Right renal pelvis (tissue), 4 donors: ENCODE measurements around the gene TACC3. TPM values are rescaled to one million over a fixed set of nuclear protein-coding genes. Genes with fewer than 3 reads are reported as not detected.

Source experiments
- DNase-seq, 4 donors: peaks; one replicate each; pipeline ENCODE4 v3.0.0-alpha.2; 2013; ENCODE audit warnings: low read depth in 4 of 4, low spot score in 3 of 4, missing footprints in 1 of 4
- polyA plus RNA-seq, 4 donors: library from polyadenylated mRNA; unstranded; fragments of 120-200 nt; gene quantifications; one replicate each; pipeline ENCODE4 v1.2.1, GENCODE V29; 2013; ENCODE audit not compliant: insufficient read length in 4 of 4

TACC3 gene
- polyA plus RNA-seq, 4 donors: 37.1 to 45.6 (median 41.3) TPM

GRCh38 chr4:1743975-1744374 is 22.7 kb downstream of the TACC3 start:
- DNase-seq: no peak

DNA sequence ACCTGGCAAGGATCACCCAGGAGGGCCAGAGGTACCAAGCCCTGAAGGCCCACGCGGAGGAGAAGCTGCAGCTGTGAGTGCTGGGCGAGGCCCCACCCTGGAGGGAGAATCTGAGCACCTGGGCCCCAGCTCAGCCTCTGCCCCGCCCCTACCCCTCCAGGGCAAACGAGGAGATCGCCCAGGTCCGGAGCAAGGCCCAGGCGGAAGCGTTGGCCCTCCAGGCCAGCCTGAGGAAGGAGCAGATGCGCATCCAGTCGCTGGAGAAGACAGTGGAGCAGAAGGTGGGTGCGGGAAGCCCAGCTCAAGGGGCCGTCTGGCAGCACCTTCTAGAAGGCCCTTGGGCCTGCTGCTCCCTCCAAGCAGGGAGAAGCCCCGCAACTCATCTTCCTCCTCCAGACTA is 23.2 kb downstream of the TACC3 start:
- DNase-seq: no peak

- DNase-seq: no peak
Measured at GRCh38 chr4:1745165-1745564, 23.8 kb downstream of the TACC3 start.

- DNase-seq: no peak
Measured at GRCh38 chr4:1745697-1746096, 24.4 kb downstream of the TACC3 start.

DNA sequence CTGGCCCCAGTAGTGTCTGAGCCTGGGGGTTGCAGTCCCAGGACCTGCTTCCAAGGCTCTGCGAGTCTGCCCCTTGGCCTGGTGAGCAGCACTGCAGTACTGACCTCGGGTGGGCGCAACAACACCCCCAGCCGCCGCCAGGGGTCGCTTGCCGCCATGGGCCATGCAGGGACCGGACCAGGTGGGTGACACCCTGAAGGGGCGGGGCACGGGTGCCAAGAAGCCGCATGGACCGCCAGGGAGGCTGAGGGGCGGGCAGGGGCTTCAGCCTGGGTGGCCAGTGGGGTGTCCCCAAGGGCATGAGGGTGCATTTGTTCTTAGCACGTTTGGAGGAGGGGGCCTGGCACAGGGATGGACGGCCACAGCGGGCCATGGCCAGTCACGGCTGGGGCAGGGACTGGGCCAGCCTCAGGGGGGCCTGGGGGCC is 25.0 kb downstream of the TACC3 start:
- DNase-seq: no peak

GRCh38 chr4:1746919-1747602 is 25.7 kb downstream of the TACC3 start:
- no peak for DNase-seq

DNA sequence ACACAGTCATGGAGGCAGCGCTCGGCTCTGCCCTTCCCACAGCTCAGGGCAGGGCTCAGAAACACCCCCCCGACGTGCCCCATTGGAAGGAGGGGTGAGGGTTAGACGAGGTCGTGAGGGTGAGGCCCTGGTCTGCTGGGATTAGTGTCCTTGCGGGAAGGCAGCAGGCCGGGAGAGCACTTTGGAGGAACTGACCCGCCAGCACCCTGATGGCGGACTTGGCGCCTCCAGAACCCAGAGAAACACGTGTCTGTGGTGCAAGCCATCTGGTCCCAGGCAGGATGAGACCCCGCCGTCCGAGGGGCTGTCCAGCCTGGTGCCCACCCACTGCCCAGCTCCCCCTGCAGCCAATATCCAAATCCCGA is 26.3 kb downstream of the TACC3 start:
- DNase-seq: no peak

DNA sequence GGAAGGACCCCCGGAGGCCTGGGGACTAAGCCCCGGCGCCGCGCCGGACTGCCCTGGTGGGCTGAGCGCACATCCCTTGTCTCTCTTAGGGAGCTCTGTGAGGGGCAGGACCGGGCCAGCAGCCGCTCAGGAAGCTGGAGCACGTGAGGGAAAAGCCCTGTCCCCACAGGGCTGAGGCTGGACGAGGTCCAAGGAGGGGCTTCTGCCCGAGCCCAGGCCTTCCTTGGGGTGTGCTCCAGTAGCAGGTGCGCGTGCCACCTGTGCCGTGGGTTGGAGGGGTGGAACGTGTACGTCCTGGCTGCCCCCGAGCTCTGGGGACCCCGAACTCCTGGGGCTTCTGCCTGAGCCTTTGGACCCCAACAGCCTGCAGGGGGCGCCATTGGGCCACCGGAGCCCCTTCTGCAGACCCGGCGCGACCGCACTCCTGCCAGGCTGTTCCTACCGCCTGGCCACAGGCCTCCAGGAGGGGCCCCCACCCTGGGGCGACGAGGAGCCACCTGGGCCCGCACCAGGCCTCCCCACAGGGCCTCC is 27.2 kb downstream of the TACC3 start:
- peak in 1 of 4 donors; percentile 75 for DNase-seq

GRCh38 chr4:1749370-1749769 is 28.0 kb downstream of the TACC3 start:
- no peak for DNase-seq

- no peak for DNase-seq
Measured at GRCh38 chr4:1749826-1750225, 28.5 kb downstream of the TACC3 start.

DNA sequence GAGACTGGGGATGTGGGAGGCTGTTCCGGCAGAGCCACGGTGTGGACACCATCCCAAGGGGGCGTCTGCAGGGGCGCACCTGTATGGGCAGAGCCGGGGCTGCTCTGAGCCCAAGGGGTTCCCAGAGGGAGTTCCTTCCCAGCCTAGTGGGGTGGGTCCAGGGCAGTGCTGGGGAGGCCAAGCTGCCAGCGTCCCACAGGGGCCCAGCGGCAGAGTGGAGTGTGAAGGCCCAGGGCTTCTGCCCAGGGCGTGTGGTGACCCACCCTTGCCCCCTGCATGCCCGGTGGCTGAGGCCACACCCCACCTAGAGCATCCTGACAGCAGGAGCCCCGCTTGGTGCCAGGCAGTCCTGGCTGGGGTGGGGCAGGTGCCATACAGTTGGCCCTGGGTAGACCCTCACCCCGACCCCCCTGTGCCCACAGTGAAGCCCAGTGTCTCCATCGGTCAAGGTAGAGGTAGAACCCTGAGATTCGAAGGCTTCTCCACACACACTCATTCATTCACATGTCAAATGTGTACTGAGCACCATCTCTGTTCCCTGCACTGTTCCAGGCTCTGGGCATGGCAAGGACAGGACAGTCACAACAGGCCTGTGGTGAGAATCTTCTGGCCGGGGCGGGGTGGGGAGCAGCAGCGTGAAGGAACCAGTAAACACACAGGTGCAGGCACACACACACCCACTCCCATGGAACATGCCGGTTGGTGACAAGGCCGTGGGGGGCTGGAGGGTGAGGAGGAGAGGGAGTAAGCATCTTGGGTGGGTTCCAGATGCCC is 29.2 kb downstream of the TACC3 start:
- no peak for DNase-seq

- no peak for DNase-seq
Measured at GRCh38 chr4:1751155-1751918, 30.0 kb downstream of the TACC3 start.

DNA sequence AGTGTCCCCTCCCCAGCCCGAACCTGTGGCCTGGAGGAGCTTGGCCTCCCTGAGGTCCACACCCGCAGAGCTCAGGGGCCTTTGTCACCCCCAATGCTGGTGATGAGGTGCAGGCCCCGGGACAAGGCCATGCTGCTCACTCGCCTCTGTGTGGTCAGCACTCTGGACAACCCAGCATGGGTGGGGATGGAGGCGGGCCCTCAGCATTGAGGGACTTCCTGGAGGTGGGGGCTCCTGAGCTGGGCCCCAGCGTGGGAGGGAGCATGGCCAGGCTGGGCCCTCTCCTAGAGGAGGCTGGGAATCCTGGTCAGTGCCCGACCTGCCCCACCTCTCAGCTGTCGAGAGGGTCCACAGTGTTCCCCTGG is 30.6 kb downstream of the TACC3 start:
- no peak for DNase-seq

- DNase-seq: no peak
Measured at GRCh38 chr4:1752284-1753041, 31.1 kb downstream of the TACC3 start.

- DNase-seq: no peak
Measured at GRCh38 chr4:1753294-1753696, 32.0 kb downstream of the TACC3 start.

DNA sequence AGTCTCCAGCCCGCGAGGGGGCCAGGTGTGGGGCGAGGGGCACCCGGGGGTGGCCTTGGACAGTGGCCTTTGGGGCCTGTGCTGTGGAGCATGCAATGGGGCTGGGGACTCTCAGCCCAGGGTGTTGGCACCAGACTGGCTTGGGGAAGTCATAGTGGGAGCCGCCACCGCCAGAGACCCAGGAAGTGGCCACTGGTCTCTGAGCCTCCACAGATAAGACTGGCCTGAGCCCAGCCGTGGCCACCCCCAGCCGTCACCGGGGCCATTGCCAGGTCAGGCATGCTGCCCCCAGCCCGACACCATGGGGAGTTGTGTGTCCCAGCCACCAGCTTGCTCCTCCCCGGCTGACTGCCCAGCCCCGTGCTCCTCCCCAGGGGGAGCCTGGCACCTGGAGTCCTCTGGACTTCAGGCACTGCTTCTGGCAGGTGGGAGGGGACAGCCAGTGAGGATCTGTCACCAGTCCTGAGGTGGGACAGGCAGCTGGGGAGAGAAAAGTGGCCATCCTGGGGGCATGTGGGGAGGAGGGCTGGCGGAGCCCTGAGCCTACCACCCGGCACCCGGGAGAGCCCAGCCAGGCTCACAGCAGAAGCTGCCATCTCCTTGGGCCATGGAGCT is 32.5 kb downstream of the TACC3 start:
- no peak for DNase-seq

GRCh38 chr4:1754336-1754735 is 33.0 kb downstream of the TACC3 start:
- no peak for DNase-seq

DNA sequence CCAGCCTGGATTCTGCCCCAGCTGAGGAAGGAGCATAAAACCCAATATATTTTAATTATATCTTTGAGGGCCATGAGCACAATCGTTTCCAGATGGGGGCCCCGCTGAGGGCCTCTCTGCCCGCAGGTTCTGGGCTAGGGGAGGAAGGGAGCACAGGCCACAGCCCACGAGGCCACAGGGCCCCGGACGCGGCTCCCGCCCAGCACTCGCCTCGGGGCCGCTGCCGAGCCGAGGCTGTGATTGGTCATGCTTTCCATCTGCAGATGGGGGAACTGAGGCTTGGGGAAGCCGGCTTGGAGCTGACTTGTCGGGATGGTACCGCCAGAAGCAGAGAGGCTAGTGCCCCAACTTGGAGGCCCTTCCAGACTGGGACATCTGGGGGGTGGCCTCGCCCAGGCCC is 34.0 kb downstream of the TACC3 start:
- no peak for DNase-seq

DNA sequence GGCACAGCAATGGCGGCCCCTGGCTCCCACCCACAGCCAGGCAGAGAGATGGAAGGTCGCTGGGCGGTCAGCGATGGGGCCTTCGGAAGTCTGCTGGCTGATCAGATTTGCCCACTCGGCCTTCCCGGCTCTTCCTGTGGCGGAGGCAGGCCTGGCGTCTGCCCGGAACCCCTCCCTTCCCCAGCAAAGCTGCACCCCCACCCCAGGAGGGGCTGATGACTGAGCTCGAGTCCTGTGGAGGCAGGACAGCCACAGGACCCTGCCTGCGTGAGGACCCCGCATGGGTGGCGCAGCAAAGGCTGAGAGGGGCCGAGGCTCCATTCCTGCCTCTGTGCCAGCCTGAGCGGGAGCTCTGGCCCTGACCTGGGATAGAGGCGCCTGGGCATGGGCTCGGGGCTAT is 34.8 kb downstream of the TACC3 start:
- DNase-seq: no peak
